K562 (cell line): Measurements from ENCODE around the gene MRPL10. TPM values are rescaled to one million over a fixed set of nuclear protein-coding genes. Genes with fewer than 3 reads are reported as not detected.

ENCODE experiments used
- CHAMP1 ChIP-seq: fragments of 450-650 bp; IDR thresholded peaks from 2 replicates; pipeline ENCODE4 v1.6.1; 2016; ENCODE audit warnings: mild to moderate bottlenecking
- FOXO4 ChIP-seq: fragments of 450-650 bp; formaldehyde crosslinking; IDR thresholded peaks from 2 replicates; pipeline ENCODE4 v1.4.0; 2020; ENCODE audit warnings: mild to moderate bottlenecking, moderate library complexity
- FUS ChIP-seq: fragments of 200-400 bp; formaldehyde crosslinking; optimal IDR thresholded peaks from 2 replicates; pipeline ENCODE3; 2017; ENCODE audit warnings: low read depth, low read length
- ILK ChIP-seq: fragments of 450-650 bp; IDR thresholded peaks from 2 replicates; pipeline ENCODE4 v1.6.1; 2016; ENCODE audit warnings: missing genetic modification characterization, low read depth, mild to moderate bottlenecking, missing compliant biosample characterization, moderate library complexity, borderline replicate concordance
- KLF10 ChIP-seq: fragments of 250-450 bp; sonication (Bioruptor Pico); IDR thresholded peaks from 2 replicates; pipeline ENCODE4 v1.6.1; 2021; ENCODE audit warnings: matching md5 sums
- NFRKB ChIP-seq: fragments of 450-650 bp; IDR thresholded peaks from 2 replicates; pipeline ENCODE4 v1.6.1; 2016; ENCODE audit warnings: low read depth
- PBX2 ChIP-seq, 2 experiments: IDR thresholded peaks in 1 of 2; conservative IDR thresholded peaks in 1 of 2; 2 replicates each; pipeline ENCODE4 v1.6.1; 2016; ENCODE audit warnings: low read depth in 2 of 2, mild to moderate bottlenecking in 1 of 2, missing compliant biosample characterization in 1 of 2, missing genetic modification characterization in 1 of 2, moderate library complexity in 1 of 2
- POLR2AphosphoS2 ChIP-seq: IDR thresholded peaks from 2 replicates; pipeline ENCODE4 v1.6.1; 2012; ENCODE audit warnings: low read length, improper control_type of control experiment
- PURB ChIP-seq: sonication (generic); formaldehyde crosslinking; IDR thresholded peaks from 2 replicates; pipeline ENCODE4 v1.9.0; 2021; ENCODE audit warnings: low read depth, mild to moderate bottlenecking, missing genetic modification reagents
- RBM25 ChIP-seq: fragments of 200-400 bp; formaldehyde crosslinking; IDR thresholded peaks from 2 replicates; pipeline ENCODE4 v1.6.1; 2018; ENCODE audit warnings: low read length, low read depth, moderate library complexity; ENCODE audit not compliant: severe bottlenecking
- SAP30 ChIP-seq: fragments of 200-600 bp; sonication (generic); IDR thresholded peaks from 2 replicates; pipeline ENCODE4 v1.6.1; 2012; ENCODE audit warnings: borderline replicate concordance, low read depth, mild to moderate bottlenecking, moderate library complexity, low read length, control low read depth, inconsistent platforms; ENCODE audit not compliant: insufficient read depth, poor library complexity, severe bottlenecking
- SMARCB1 ChIP-seq: IDR thresholded peaks from 2 replicates; pipeline ENCODE4 v1.6.1; 2011; ENCODE audit warnings: improper control_type of control experiment, low read depth; ENCODE audit not compliant: insufficient read length
- SMARCC2 ChIP-seq: fragments of 450-650 bp; IDR thresholded peaks from 2 replicates; pipeline ENCODE4 v1.6.1; 2017; ENCODE audit warnings: antibody characterized with exemption, moderate library complexity, mild to moderate bottlenecking, low read depth
- TOE1 ChIP-seq, 2 experiments: fragments of 450-650 bp in 1 of 2; sonication (generic) in 1 of 2; formaldehyde crosslinking in 1 of 2; IDR thresholded peaks; 2 replicates each; pipeline versions ENCODE4 v1.7.1 to v1.8.0; 2016 to 2022; ENCODE audit warnings: borderline replicate concordance in 2 of 2, mild to moderate bottlenecking in 2 of 2, antibody characterized with exemption in 1 of 2, inconsistent platforms in 1 of 2, low read depth in 1 of 2, missing genetic modification reagents in 1 of 2, moderate library complexity in 1 of 2
- TSHZ1 ChIP-seq: fragments of 250-450 bp; sonication (Bioruptor Pico); IDR thresholded peaks from 2 replicates; pipeline ENCODE4 v1.4.0; 2020; ENCODE audit warnings: mild to moderate bottlenecking, moderate library complexity
- WHSC1 ChIP-seq: IDR thresholded peaks from one replicate; pipeline ENCODE4 v1.6.1; 2012; ENCODE audit warnings: low read length, control low read depth, inconsistent platforms
- ZNF780A ChIP-seq: fragments of 250-450 bp; sonication (Bioruptor Pico); IDR thresholded peaks from 2 replicates; pipeline ENCODE4 v1.5.0; 2021; ENCODE audit warnings: mild to moderate bottlenecking
- polyA plus RNA-seq, 8 experiments: library from polyadenylated mRNA; depleted of rRNA in 4 of 8; stranded (reverse) in 5 of 8; unstranded in 3 of 8; fragments of >200 nt; fragmentation: Nextera tagmentation in 2 of 8; fragmentation: Illumina TruSeq in 1 of 8; extraction: Ambion mirVana in 2 of 8; extraction: Trizol in 1 of 8; gene quantifications; 2 replicates each; pipeline versions ENCODE4 v1.2.1 to v1.2.3, GENCODE V29; 2011 to 2014; ENCODE audit warnings: inconsistent platforms in 1 of 8, missing spikeins in 1 of 8
- total RNA-seq, 7 experiments: library from RNA; depleted of rRNA in 6 of 7; stranded (reverse); fragments of >200 nt in 6 of 7; fragmentation: Illumina TruSeq in 2 of 7; extraction: Trizol in 2 of 7; gene quantifications; 2 replicates each; pipeline versions ENCODE4 v1.2.1 to v1.2.3, GENCODE V29; 2011 to 2021; ENCODE audit warnings: low replicate concordance in 1 of 7

MRPL10 gene
- total and polyA plus RNA-seq, 9 of the 15 experiments (the other 6 are each of a cell fraction or from before 2014, with no cell fraction given) = 27.8 to 105 (median 67.3) TPM

GRCh38 chr17:47866941-47867340 lies 35.6 kb upstream of the MRPL10 start (continued):
- no peak for TF ChIP-seq TSHZ1 (CRISPR knock-in tag)
- no peak for TF ChIP-seq SAP30
- TF ChIP-seq PURB (CRISPR knock-in tag) = no peak
- TF ChIP-seq PBX2 (CRISPR knock-in tag; IDR thresholded peaks at IDR 0.05; ENCODE audit: low read depth) = peak; percentile 53
- TF ChIP-seq PBX2 (tag; conservative IDR thresholded peaks at IDR 0.05; ENCODE audit: low read depth) = peak; percentile 83
- TF ChIP-seq CHAMP1 = peak; percentile 97
- no peak for TF ChIP-seq RBM25
- peak; percentile 98 for TF ChIP-seq SMARCC2
- no peak for TF ChIP-seq SMARCB1
- TF ChIP-seq ILK (tag) = no peak
- peak; percentile 84 for TF ChIP-seq TOE1 (IDR thresholded peaks at IDR 0.05; ENCODE audit: borderline replicate concordance)
- no peak for TF ChIP-seq TOE1 (CRISPR knock-in tag; IDR thresholded peaks at IDR 0.05; ENCODE audit: borderline replicate concordance, low read depth)
- no peak for TF ChIP-seq KLF10
- TF ChIP-seq WHSC1 = no peak
- no peak for TF ChIP-seq FOXO4 (CRISPR knock-in tag)
- TF ChIP-seq POLR2AphosphoS2 = no peak
- no peak for TF ChIP-seq FUS
- 0 out of 2 replicates have a peak, but pooled peaks have one; percentile 46 for TF ChIP-seq NFRKB
- no peak for TF ChIP-seq ZNF780A (CRISPR knock-in tag)
